GM18499 (cell line): ENCODE measurements around the gene EML3.

Experiments
- ATAC-seq: cut with Tn5 transposase; IDR thresholded peaks from one replicate; pipeline ENCODE4 v1.9.1; 2021; ENCODE audit warnings: moderate number of reproducible peaks; ENCODE audit not compliant: insufficient read depth, unreplicated experiment

The EML3 gene

GRCh38 chr11:62554387-62555167, 58.0 kb downstream of the EML3 start:
- no peak for ATAC-seq

GRCh38 chr11:62553839-62554361, 58.7 kb downstream of the EML3 start:
- no peak for ATAC-seq

GRCh38 chr11:62553080-62553838, 59.3 kb downstream of the EML3 start:
- no peak for ATAC-seq

- ATAC-seq = no peak
These were observed 60.0 kb downstream of the EML3 start for GRCh38 chr11:62552485-62553079.
